HG02623 (cell line): ENCODE results near the gene ARID1B.

ENCODE experiments used
- ATAC-seq: cut with Tn5 transposase; IDR thresholded peaks from one replicate; pipeline ENCODE4 v1.9.1; 2021; ENCODE audit warnings: moderate library complexity; ENCODE audit not compliant: unreplicated experiment

Gene ARID1B

GRCh38 chr6:156954191-156954590 lies 177.0 kb downstream of the ARID1B start:
- ATAC-seq, result no peak

- ATAC-seq, result no peak
Measured at GRCh38 chr6:156954816-156955215, 177.6 kb downstream of the ARID1B start.

GRCh38 chr6:156955494-156956183 lies 178.5 kb downstream of the ARID1B start:
- ATAC-seq, result no peak

- no peak for ATAC-seq
Measured at GRCh38 chr6:156956286-156956685, 179.1 kb downstream of the ARID1B start.

- ATAC-seq, result no peak
Measured at GRCh38 chr6:156957931-156958547, 180.9 kb downstream of the ARID1B start.

- no peak for ATAC-seq
Measured at GRCh38 chr6:156960525-156960924, 183.3 kb downstream of the ARID1B start.

- ATAC-seq, result no peak
Measured at GRCh38 chr6:156961282-156961892, 184.2 kb downstream of the ARID1B start.

- ATAC-seq, result no peak
Measured at GRCh38 chr6:156963712-156964700, 186.8 kb downstream of the ARID1B start.

- no peak for ATAC-seq
Measured at GRCh38 chr6:156967852-156968251, 190.7 kb downstream of the ARID1B start.

- ATAC-seq, result no peak
Measured at GRCh38 chr6:156969233-156969632, 192.1 kb downstream of the ARID1B start.

GRCh38 chr6:156970595-156971112 lies 193.5 kb downstream of the ARID1B start:
- ATAC-seq, result no peak

GRCh38 chr6:156971153-156971885 lies 194.1 kb downstream of the ARID1B start:
- ATAC-seq, result no peak

GRCh38 chr6:156972145-156972544 lies 195.0 kb downstream of the ARID1B start:
- ATAC-seq, result no peak

- ATAC-seq, result no peak
Measured at GRCh38 chr6:156974830-156975261, 197.7 kb downstream of the ARID1B start.

GRCh38 chr6:156975414-156975813 lies 198.2 kb downstream of the ARID1B start:
- ATAC-seq, result no peak

- no peak for ATAC-seq
Measured at GRCh38 chr6:156976216-156977127, 199.3 kb downstream of the ARID1B start.

GRCh38 chr6:156977527-156978291 lies 200.5 kb downstream of the ARID1B start:
- no peak for ATAC-seq

- peak; percentile 55 for ATAC-seq
Measured at GRCh38 chr6:156978948-156979347, 201.8 kb downstream of the ARID1B start.
